Pancreas (tissue), 10 donors: ENCODE measurements around the gene CAMK2B. TPM values are rescaled to one million over a fixed set of nuclear protein-coding genes. Genes with fewer than 3 reads are reported as not detected.

Experiments used
- ATAC-seq, 4 donors: fragments of 200-7000 bp; cut with Tn5 transposase; one replicate each; pipeline versions ENCODE4 v1.8.0 to v1.9.1; 2020; ENCODE audit warnings: mild to moderate bottlenecking in 4 of 4, moderate library complexity in 4 of 4
- DNase-seq, 6 donors: peaks; one replicate each; pipeline ENCODE4 v3.0.0-alpha.2; 2020
- FAIRE-seq: peaks from 2 replicates; lab custom pipeline; 2012; peaks lifted over from hg19 to GRCh38; lab: Jason Lieb, UNC
- H3K27ac ChIP-seq, 4 donors: fragments of 200-600 bp; sonication (generic); 1 replicate in 3 of 4; 2 replicates in 1 of 4; pipeline versions ENCODE4 v1.5.0 to v1.8.0; 2020
- H3K27me3 ChIP-seq, 4 donors: fragments of 200-600 bp; one replicate each; pipeline ENCODE4 v1.8.0; 2021
- H3K36me3 ChIP-seq, 3 donors: fragments of 200-600 bp; sonication (generic) in 1 of 3; one replicate each; pipeline versions ENCODE4 v1.5.0 to v1.8.0; 2020 to 2021
- H3K4me1 ChIP-seq, 3 donors: fragments of 200-600 bp; one replicate each; pipeline ENCODE4 v1.8.0; 2021
- H3K4me3 ChIP-seq, 4 donors: fragments of 200-600 bp; sonication (generic) in 2 of 4; one replicate each; pipeline versions ENCODE4 v1.5.0 to v1.8.0; 2020 to 2021
- H3K9me3 ChIP-seq, 4 donors: fragments of 200-600 bp; one replicate each; pipeline ENCODE4 v1.8.0; 2021
- CTCF ChIP-seq, 4 donors: fragments of 200-600 bp; sonication (generic) in 3 of 4; IDR thresholded peaks; one replicate each; pipeline versions ENCODE4 v1.5.0 to v1.8.0; 2021; ENCODE audit warnings: antibody characterized with exemption in 4 of 4
- WGBS, 2 donors: extraction: QIAGEN DNeasy Blood & Tissue Kit; methylation state at CpG; one replicate each; pipeline ENCODE4 v1.1.7; 2013; 5-methylcytosine and 5-hydroxymethylcytosine counted together
- intact Hi-C, 3 donors: fragments of 100-400 bp; cut with DNase I; formaldehyde crosslinking; loops; one replicate each; pipeline versions ENCODE4 v1.11.1 to v1.14.2; 2022
- polyA plus RNA-seq, 2 donors: library from polyadenylated mRNA; stranded (reverse); fragments of 200-250 nt; gene quantifications; one replicate each; pipeline ENCODE4 v1.2.3, GENCODE V29; 2013
- total RNA-seq, 6 donors: library from RNA; stranded (reverse); fragmentation: NEBNext Ultra II Directional in 4 of 6; extraction: Animal tissue kit (Norgen Biotek cat#: 25700) in 4 of 6; gene quantifications; one replicate each; pipeline versions ENCODE4 v1.2.1 to v1.2.4, GENCODE V29; 2021 to 2023
- donor health status: healthy with polysubstance abuse.
- donor health status: DM: no; HTN: no; CAD: no; lungs with moderate emphysema.
- donor health status: DM: no; HTN: no; CAD: no.
- donor health status: control.
- donor health status: control.
- donor health status: Bipolar disorder and iron deficiency.
- donor health status: DM: yes; HTN: yes; CAD: no.
- donor health status: DM: no; HTN: no; CAD: no.
- donor health status: DM: no; HTN: no; CAD: no.
- donor health status: DM: yes; HTN: yes; CAD: no.

Gene CAMK2B
- total and polyA plus RNA-seq, 8 donors = 0.83 to 34.0 (median 2.0) TPM

- intact Hi-C loops = no loop called here
- FAIRE-seq = no peak
- 52 to 53% methylated on average over 5 of the region's 5 CpGs for WGBS, 2 donors
Observed at GRCh38 chr7:44331682-44332081, 6.3 kb upstream of the CAMK2B start.

GRCh38 chr7:44330331-44330730 lies 4.9 kb upstream of the CAMK2B start:
- H3K4me1 ChIP-seq = no peaks in the 10 kb centered on the region
- no peak for DNase-seq
- 78 to 79% methylated on average over 6 of the region's 6 CpGs for WGBS, 2 donors
- no peaks in the 10 kb centered on the region for H3K36me3 ChIP-seq
- H3K9me3 ChIP-seq = no peaks in the 10 kb centered on the region
- no peak for FAIRE-seq
- H3K4me3 ChIP-seq = no peak overlapping the region
- intact Hi-C loops = no loop called here
- no peak overlapping the region for H3K27ac ChIP-seq
- ATAC-seq = no peak
- no peaks in the 10 kb centered on the region for H3K27me3 ChIP-seq
- TF ChIP-seq CTCF (IDR thresholded peaks at IDR 0.05) = no peak

More at GRCh38 chr7:44331682-44332081, 6.3 kb upstream of the CAMK2B start:
- Histone ChIP-seq H3K27ac (no peak overlapping the region), H3K4me3 (no peak overlapping the region), H3K9me3 (no peaks in the 10 kb centered on the region), H3K4me1 (no peaks in the 10 kb centered on the region), H3K27me3 (no peaks in the 10 kb centered on the region), H3K36me3 (no peaks in the 10 kb centered on the region)
- DNase-seq = no peak
- no peak for TF ChIP-seq CTCF (IDR thresholded peaks at IDR 0.05)
- no peak for ATAC-seq

GRCh38 chr7:44329888-44330287 lies 4.5 kb upstream of the CAMK2B start:
- Histone ChIP-seq H3K36me3 (no peaks in the 10 kb centered on the region), H3K27ac (no peak overlapping the region), H3K9me3 (no peaks in the 10 kb centered on the region), H3K27me3 (no peaks in the 10 kb centered on the region), H3K4me3 (no peak overlapping the region), H3K4me1 (no peaks in the 10 kb centered on the region)
- WGBS, 2 donors = 73 to 78% methylated on average over 3 of the region's 3 CpGs
- no peak for DNase-seq
- FAIRE-seq = no peak
- intact Hi-C loops = no loop called here
- TF ChIP-seq CTCF (IDR thresholded peaks at IDR 0.05) = no peak
- ATAC-seq = no peak

- Histone ChIP-seq H3K36me3 (no peaks in the 10 kb centered on the region), H3K27ac (no peak overlapping the region), H3K27me3 (no peaks in the 10 kb centered on the region), H3K4me3 (no peak overlapping the region), H3K9me3 (no peaks in the 10 kb centered on the region), H3K4me1 (no peaks in the 10 kb centered on the region)
- intact Hi-C loops = no loop called here
- DNase-seq = no peak
- TF ChIP-seq CTCF (IDR thresholded peaks at IDR 0.05) = no peak
- 71 to 100% methylated on average over 2 of the region's 2 CpGs for WGBS, 2 donors
- ATAC-seq = no peak
- no peak for FAIRE-seq
Observed at GRCh38 chr7:44329081-44329480, 3.7 kb upstream of the CAMK2B start.

- no peak overlapping the region for H3K4me3 ChIP-seq
- no peak for TF ChIP-seq CTCF (IDR thresholded peaks at IDR 0.05)
- no peaks in the 10 kb centered on the region for H3K4me1 ChIP-seq
- intact Hi-C loops = no loop called here
- DNase-seq (no peak), FAIRE-seq (no peak), ATAC-seq (no peak)
- no peaks in the 10 kb centered on the region for H3K9me3 ChIP-seq
- WGBS, 2 donors = 75 to 79% methylated on average over 5 of the region's 5 CpGs
- no peak overlapping the region for H3K27ac ChIP-seq
- H3K27me3 ChIP-seq = no peaks in the 10 kb centered on the region
- H3K36me3 ChIP-seq = no peaks in the 10 kb centered on the region
Observed at GRCh38 chr7:44327981-44328380, 2.6 kb upstream of the CAMK2B start.
